Tibial artery (tissue), 4 donors: Measurements from ENCODE around the gene TTLL11.

ENCODE experiments used
- DNase-seq, 2 donors: peaks; one replicate each; pipeline ENCODE4 v3.0.0-alpha.2; 2019
- H3K27ac ChIP-seq, 2 donors: fragments of 200-600 bp; sonication (generic) in 1 of 2; 1 replicate in 1 of 2; 2 replicates in 1 of 2; pipeline ENCODE4 v1.5.1; 2018 to 2019; ENCODE audit warnings: mild to moderate bottlenecking in 1 of 2
- H3K27me3 ChIP-seq, 2 donors: fragments of 200-600 bp; sonication (generic) in 1 of 2; one replicate each; pipeline versions ENCODE4 v1.5.1 to v1.6.0; 2016 to 2019
- H3K36me3 ChIP-seq, 3 donors: fragments of 200-600 bp; sonication (generic) in 2 of 3; one replicate each; pipeline ENCODE4 v1.5.1; 2016 to 2019; ENCODE audit warnings: mild to moderate bottlenecking in 2 of 3
- H3K4me1 ChIP-seq, 4 donors: fragments of 200-600 bp; sonication (generic) in 2 of 4; 1 replicate in 3 of 4; 2 replicates in 1 of 4; pipeline ENCODE4 v1.5.1; 2016 to 2019
- H3K4me3 ChIP-seq, 2 donors: fragments of 200-600 bp; sonication (generic) in 1 of 2; 1 replicate in 1 of 2; 2 replicates in 1 of 2; pipeline ENCODE4 v1.5.1; 2018 to 2019; ENCODE audit warnings: mild to moderate bottlenecking in 2 of 2
- H3K9me3 ChIP-seq, 3 donors: fragments of 200-600 bp; sonication (generic) in 1 of 3; one replicate each; pipeline ENCODE4 v1.5.1; 2016 to 2019
- CTCF ChIP-seq, 2 experiments: fragments of 200-600 bp in 1 of 2; fragments of 450-650 bp in 1 of 2; IDR thresholded peaks; one replicate each; pipeline ENCODE4 v1.5.1; 2017 to 2019; ENCODE audit warnings: antibody characterized with exemption in 2 of 2, mild to moderate bottlenecking in 1 of 2, moderate library complexity in 1 of 2
- intact Hi-C: fragments of 100-400 bp; cut with DNase I; formaldehyde crosslinking; loops from one replicate; pipeline ENCODE4 v1.15.0; 2023; ENCODE audit warnings: low total_unique reads

TTLL11 gene

GRCh38 chr9:121975801-121976277 is 117.3 kb downstream of the TTLL11 start:
- no peak for DNase-seq

DNA sequence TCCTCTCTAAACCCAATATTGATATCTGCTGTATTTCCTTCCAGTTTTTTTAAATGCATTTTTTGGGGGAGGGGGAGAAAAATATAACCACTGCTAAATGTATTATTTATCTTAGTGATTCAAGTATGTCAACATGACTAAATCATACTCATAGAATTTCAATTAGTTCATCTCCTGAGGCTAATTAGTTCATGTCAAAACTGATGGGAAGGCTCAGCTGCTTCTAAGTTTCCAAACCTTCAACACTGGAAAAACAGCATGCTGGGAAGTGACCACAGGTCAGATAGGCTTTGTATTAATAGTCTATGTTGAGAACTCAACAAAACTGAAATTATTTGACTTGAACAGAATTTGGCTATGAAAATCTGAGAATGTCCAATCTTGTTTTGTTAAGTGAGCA is 118.7 kb downstream of the TTLL11 start:
- Histone ChIP-seq H3K4me1 (no peaks in the 10 kb centered on the region), H3K9me3 (no peaks in the 10 kb centered on the region), H3K27ac (no peak overlapping the region), H3K4me3 (no peak overlapping the region), H3K27me3 (no peaks in the 10 kb centered on the region), H3K36me3 (peaks cover 0 to 15% (median 6%) of the 10 kb centered on the region in 3 donors)
- TF ChIP-seq CTCF (IDR thresholded peaks at IDR 0.05) = no peak
- no peak for DNase-seq
- intact Hi-C loops = no loop called here

More at GRCh38 chr9:121975801-121976277, 117.3 kb downstream of the TTLL11 start:
- H3K9me3 ChIP-seq = no peaks in the 10 kb centered on the region
- TF ChIP-seq CTCF (IDR thresholded peaks at IDR 0.05) = no peak
- peaks cover 0 to 15% (median 6%) of the 10 kb centered on the region in 3 donors for H3K36me3 ChIP-seq
- no peak overlapping the region for H3K27ac ChIP-seq
- H3K4me1 ChIP-seq = no peaks in the 10 kb centered on the region
- H3K4me3 ChIP-seq = no peak overlapping the region
- no peaks in the 10 kb centered on the region for H3K27me3 ChIP-seq
- intact Hi-C loops = no loop called here

GRCh38 chr9:121972501-121972981 is 120.6 kb downstream of the TTLL11 start:
- no peak for DNase-seq
- intact Hi-C loops = no loop called here
- Histone ChIP-seq H3K4me1 (no peaks in the 10 kb centered on the region), H3K27ac (no peak overlapping the region), H3K36me3 (peaks cover 0 to 15% (median 13%) of the 10 kb centered on the region in 3 donors), H3K9me3 (no peaks in the 10 kb centered on the region), H3K27me3 (no peaks in the 10 kb centered on the region), H3K4me3 (no peak overlapping the region)
- no peak for TF ChIP-seq CTCF (IDR thresholded peaks at IDR 0.05)

- no peak overlapping the region for H3K27ac ChIP-seq
- H3K36me3 ChIP-seq = peaks cover 0 to 11% (median 7%) of the 10 kb centered on the region in 3 donors
- no peaks in the 10 kb centered on the region for H3K4me1 ChIP-seq
- TF ChIP-seq CTCF (IDR thresholded peaks at IDR 0.05) = no peak
- intact Hi-C loops = no loop called here
- H3K27me3 ChIP-seq = no peaks in the 10 kb centered on the region
- no peaks in the 10 kb centered on the region for H3K9me3 ChIP-seq
- DNase-seq = no peak
- no peak overlapping the region for H3K4me3 ChIP-seq
Measured at GRCh38 chr9:121968056-121968455, 125.1 kb downstream of the TTLL11 start.

DNA sequence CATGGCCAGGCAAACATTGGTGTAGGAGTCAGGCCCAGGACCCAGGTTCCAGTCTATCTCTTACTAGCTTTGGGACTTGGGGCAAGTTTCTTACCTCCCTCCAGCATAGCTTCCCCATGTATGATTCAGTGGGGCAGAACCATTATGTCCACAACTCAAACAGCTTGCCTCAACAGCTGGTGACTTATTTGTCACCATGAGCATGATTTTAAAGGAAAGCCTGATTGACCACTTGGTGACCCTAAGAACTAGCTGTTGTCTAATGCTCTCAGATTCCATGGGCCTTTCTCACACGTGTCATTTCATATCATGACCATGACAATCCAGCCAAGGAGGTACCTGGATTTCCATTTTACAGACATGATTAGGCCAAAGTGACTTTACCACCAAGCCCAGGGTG is 126.4 kb downstream of the TTLL11 start:
- no peak for DNase-seq
- Histone ChIP-seq H3K9me3 (no peaks in the 10 kb centered on the region), H3K4me1 (no peaks in the 10 kb centered on the region), H3K27me3 (no peaks in the 10 kb centered on the region), H3K36me3 (peaks cover 0 to 7% (median 0%) of the 10 kb centered on the region in 3 donors), H3K4me3 (no peak overlapping the region), H3K27ac (no peak overlapping the region)
- intact Hi-C loops = no loop called here
- no peak for TF ChIP-seq CTCF (IDR thresholded peaks at IDR 0.05)
